ENCODE results near the gene EEF1AKMT4.
"Not testable (repeated sequence)": the region's sequence is repeated elsewhere in the genome, so short reads cannot be mapped to it uniquely, and the experiment has no call there.

Gene EEF1AKMT4

GRCh38 chr3:184260724-184261269 lies 11.3 kb downstream of the EEF1AKMT4 start:
- DNase-seq (ENCODE audit: low spot score): no peak

GRCh38 chr3:184261270-184261853 lies 11.9 kb downstream of the EEF1AKMT4 start, which contains the start of gene CAMK2N2:
Gene CAMK2N2 (minus strand): TSS chr3:184261553. CDS start chr3:184261285, 268 bp downstream.
- DNase-seq (ENCODE audit: low spot score): peak; percentile 58

GRCh38 chr3:184261854-184262763 lies 12.6 kb downstream of the EEF1AKMT4 start:
- no peak for DNase-seq (ENCODE audit: low spot score)

- no peak for DNase-seq (ENCODE audit: low spot score)
Observed at GRCh38 chr3:184262764-184263179, 13.3 kb downstream of the EEF1AKMT4 start.

- DNase-seq (ENCODE audit: low spot score): not testable (repeated sequence)
Observed at GRCh38 chr3:184267249-184267648, 17.8 kb downstream of the EEF1AKMT4 start.

- DNase-seq (ENCODE audit: low spot score): no peak
Observed at GRCh38 chr3:184272269-184272668, 22.8 kb downstream of the EEF1AKMT4 start.

- no peak for DNase-seq (ENCODE audit: low spot score)
Observed at GRCh38 chr3:184275381-184275701, 25.9 kb downstream of the EEF1AKMT4 start.

- no peak for DNase-seq (ENCODE audit: low spot score)
Observed at GRCh38 chr3:184275961-184276910, 26.8 kb downstream of the EEF1AKMT4 start, which contains the start of gene ECE2. Gene ECE2 (plus strand): TSS chr3:184276022. CDS start chr3:184276154, 132 bp downstream.

GRCh38 chr3:184277366-184277765 lies 27.9 kb downstream of the EEF1AKMT4 start:
- DNase-seq (ENCODE audit: low spot score): no peak

GRCh38 chr3:184282941-184283340 lies 33.5 kb downstream of the EEF1AKMT4 start:
- no peak for DNase-seq (ENCODE audit: low spot score)

- no peak for DNase-seq (ENCODE audit: low spot score)
Observed at GRCh38 chr3:184283681-184284080, 34.2 kb downstream of the EEF1AKMT4 start.

GRCh38 chr3:184284696-184285095 lies 35.2 kb downstream of the EEF1AKMT4 start:
- DNase-seq (ENCODE audit: low spot score): no peak

- DNase-seq (ENCODE audit: low spot score): peak; percentile 64
Observed at GRCh38 chr3:184289426-184289938, 40.0 kb downstream of the EEF1AKMT4 start.

GRCh38 chr3:184290331-184290730 lies 40.9 kb downstream of the EEF1AKMT4 start:
- DNase-seq (ENCODE audit: low spot score): no peak

GRCh38 chr3:184291044-184291737 lies 41.7 kb downstream of the EEF1AKMT4 start:
- no peak for DNase-seq (ENCODE audit: low spot score)

- no peak for DNase-seq (ENCODE audit: low spot score)
Observed at GRCh38 chr3:184291738-184292445, 42.4 kb downstream of the EEF1AKMT4 start.

GRCh38 chr3:184295771-184296170 lies 46.3 kb downstream of the EEF1AKMT4 start:
- no peak for DNase-seq (ENCODE audit: low spot score)

- no peak for DNase-seq (ENCODE audit: low spot score)
Observed at GRCh38 chr3:184296616-184297015, 47.1 kb downstream of the EEF1AKMT4 start.

GRCh38 chr3:184298759-184299487 lies 49.5 kb downstream of the EEF1AKMT4 start, which contains the start of gene PSMD2:
Gene PSMD2 (plus strand): TSS chr3:184299241. CDS start chr3:184299267, 26 bp downstream.
- peak; percentile 98 for DNase-seq (ENCODE audit: low spot score)

Measured in germinal center (tissue), 1 donor.